A204.1 (cell line): ENCODE data around the gene ABCG4.
A peak's percentile ranks its signal among the peaks of the same experiment; 100 is the strongest.
"Not testable (repeated sequence)": the region's sequence is repeated elsewhere in the genome, so short reads cannot be mapped to it uniquely, and the experiment has no call there.

Experiments used
- FAIRE-seq: peaks from 2 replicates; lab custom pipeline; 2012; peaks lifted over from hg19 to GRCh38; lab: Jason Lieb, UNC

Gene ABCG4

GRCh38 chr11:119149018-119149785 lies at the start of gene ABCG4:
TSS of gene ABCG4 (plus strand) at chr11:119149052. CDS start at chr11:119149966, 914 bp downstream.
- no peak for FAIRE-seq

- FAIRE-seq: no peak
These were observed 49.1 kb upstream of the ABCG4 start for GRCh38 chr11:119099711-119100110.

- FAIRE-seq: peak; percentile 83
These were observed 48.4 kb upstream of the ABCG4 start for GRCh38 chr11:119100246-119100970.

GRCh38 chr11:119100994-119101758 lies 47.7 kb upstream of the ABCG4 start:
- FAIRE-seq: no peak

GRCh38 chr11:119101759-119102423 lies 47.0 kb upstream of the ABCG4 start, which contains the start of gene DPAGT1:
TSS of gene DPAGT1 (minus strand) at chr11:119101853. CDS start at chr11:119101655, 198 bp downstream.
- peak; percentile 95 for FAIRE-seq

- not testable (repeated sequence) for FAIRE-seq
These were observed 45.6 kb upstream of the ABCG4 start for GRCh38 chr11:119103161-119103664.

GRCh38 chr11:119103793-119104192 lies 45.1 kb upstream of the ABCG4 start:
- FAIRE-seq: no peak

GRCh38 chr11:119106564-119107537 lies 42.0 kb upstream of the ABCG4 start, which contains the start of gene C2CD2L:
TSS of gene C2CD2L (plus strand) at chr11:119107344. CDS start at chr11:119107742, 398 bp downstream.
- FAIRE-seq: no peak

GRCh38 chr11:119107538-119108145 lies 41.2 kb upstream of the ABCG4 start:
- FAIRE-seq: no peak

GRCh38 chr11:119108146-119108856 lies 40.6 kb upstream of the ABCG4 start:
- FAIRE-seq: no peak

- FAIRE-seq: no peak
These were observed 40.0 kb upstream of the ABCG4 start for GRCh38 chr11:119108857-119109221.

- FAIRE-seq: no peak
These were observed 39.0 kb upstream of the ABCG4 start for GRCh38 chr11:119109843-119110242.

- FAIRE-seq: no peak
These were observed 38.4 kb upstream of the ABCG4 start for GRCh38 chr11:119110439-119110838.

GRCh38 chr11:119111361-119111925 lies 37.4 kb upstream of the ABCG4 start:
- FAIRE-seq: no peak

GRCh38 chr11:119112314-119113020 lies 36.4 kb upstream of the ABCG4 start:
- FAIRE-seq: no peak

GRCh38 chr11:119113716-119114115 lies 35.1 kb upstream of the ABCG4 start:
- no peak for FAIRE-seq

- FAIRE-seq: no peak
These were observed 34.5 kb upstream of the ABCG4 start for GRCh38 chr11:119114351-119114750.

- no peak for FAIRE-seq
These were observed 33.2 kb upstream of the ABCG4 start for GRCh38 chr11:119115484-119116234.
